Measurements from ENCODE around the gene UNC13B. TPM values are rescaled to one million over a fixed set of nuclear protein-coding genes. Genes with fewer than 3 reads are reported as not detected.
A peak's percentile ranks its signal among the peaks of the same experiment; 100 is the strongest.
"Not testable (repeated sequence)": the region's sequence is repeated elsewhere in the genome, so short reads cannot be mapped to it uniquely, and the experiment has no call there.

Gene UNC13B
- total RNA-seq, 1 donor from 2014 or later: 20.4 TPM

DNA sequence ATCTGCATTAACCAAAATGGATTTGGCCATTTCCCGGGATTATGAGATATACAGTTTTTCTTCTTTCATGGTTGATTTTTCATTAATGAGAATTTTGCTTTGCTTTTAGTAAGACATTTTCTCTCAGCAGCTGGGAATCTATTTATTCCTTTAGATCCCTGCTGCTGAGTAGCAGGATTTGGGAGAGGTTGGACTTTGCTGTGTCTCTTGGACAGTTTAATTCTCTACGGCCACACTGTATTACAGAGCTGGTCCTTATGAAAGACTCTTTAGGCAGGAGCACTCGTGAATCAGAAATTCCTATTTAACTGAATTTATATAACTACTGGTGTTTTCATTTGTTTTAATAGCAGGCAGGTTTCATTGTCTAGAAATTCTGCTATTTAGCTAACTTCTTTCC lies 1.6 kb downstream of the UNC13B start:
- no peak for DNase-seq (ENCODE audit: low read depth in 2 of 2)

DNA sequence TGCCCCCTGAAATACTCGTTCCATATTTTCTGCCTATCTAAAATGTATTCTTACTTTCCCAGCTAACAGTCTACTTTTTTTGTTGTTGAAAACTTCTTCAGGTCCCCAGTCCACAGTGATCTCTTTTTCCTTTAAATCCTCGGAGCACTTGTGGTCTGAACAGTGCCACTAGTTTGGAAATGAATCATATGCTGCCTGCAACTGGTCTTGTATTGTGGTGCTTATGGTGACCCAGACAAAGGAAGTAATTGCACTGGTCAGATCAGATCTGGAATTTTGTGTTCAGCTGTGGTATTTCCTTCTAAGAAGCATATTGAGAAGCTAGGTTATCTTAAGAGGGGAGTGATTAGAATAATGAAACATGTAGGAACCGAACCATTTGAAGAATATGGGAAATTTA lies 2.9 kb downstream of the UNC13B start:
- DNase-seq (ENCODE audit: low read depth in 2 of 2): peak; percentile 30 to 90

DNA sequence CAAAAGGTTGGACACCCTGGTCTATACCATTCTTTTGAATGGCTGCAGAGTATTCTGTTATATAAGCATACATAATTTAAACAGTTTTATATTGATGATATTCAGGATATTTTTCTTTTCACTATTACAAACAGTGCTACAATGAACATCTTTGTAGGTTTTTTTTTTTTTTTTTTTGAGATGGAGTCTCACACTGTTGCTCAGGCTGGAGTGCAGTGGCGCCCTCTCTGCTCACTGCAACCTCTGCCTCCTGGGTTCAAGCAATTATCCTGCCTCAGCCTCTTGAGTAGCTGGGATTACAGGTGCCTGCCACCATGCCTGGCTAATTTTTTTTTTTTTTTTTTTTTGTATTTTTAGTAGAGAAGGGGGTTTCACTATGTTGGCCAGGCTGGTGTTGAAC lies 5.6 kb downstream of the UNC13B start:
- DNase-seq (ENCODE audit: low read depth in 2 of 2): not testable (repeated sequence)

DNA sequence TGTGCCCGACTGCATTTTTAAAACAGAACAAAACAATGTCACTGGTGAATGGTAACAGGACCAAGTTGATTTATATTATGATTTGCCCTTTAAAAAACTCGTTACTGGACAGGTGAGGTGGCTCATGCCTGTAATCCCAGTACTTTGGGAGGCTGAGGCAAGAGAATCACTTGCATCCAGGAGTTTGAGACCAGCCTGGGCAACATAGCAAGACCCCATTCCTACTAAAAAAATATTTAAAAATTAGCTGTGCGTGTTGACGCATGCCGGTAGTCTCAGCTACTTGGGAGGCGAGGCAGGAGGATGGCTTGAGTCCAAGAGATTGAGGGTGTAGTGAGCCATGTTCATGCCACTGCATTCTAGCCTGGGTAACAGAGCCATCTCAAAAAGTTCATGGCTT lies 7.2 kb downstream of the UNC13B start:
- DNase-seq (ENCODE audit: low read depth in 2 of 2): no peak

DNA sequence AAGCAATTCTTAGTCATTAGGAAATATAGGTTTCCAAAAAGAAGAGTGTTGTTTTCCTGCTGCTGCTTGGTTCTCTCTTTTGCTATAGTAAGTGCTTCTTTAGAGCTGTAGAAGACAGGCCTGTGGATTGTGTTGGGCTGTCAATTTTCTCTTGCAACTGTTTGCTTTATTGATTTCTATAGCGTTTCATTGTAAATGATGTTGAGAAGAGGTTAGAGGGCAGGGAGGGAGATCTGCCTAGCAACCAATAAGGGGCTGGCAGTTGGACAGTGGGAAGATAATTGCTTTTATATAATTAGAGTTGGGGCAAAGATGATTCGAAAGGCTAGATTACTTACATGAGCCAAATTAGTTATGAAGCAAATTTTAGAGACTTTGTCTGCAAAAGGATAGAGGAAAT lies 11.1 kb downstream of the UNC13B start:
- DNase-seq (ENCODE audit: low read depth in 2 of 2): no peak

DNA sequence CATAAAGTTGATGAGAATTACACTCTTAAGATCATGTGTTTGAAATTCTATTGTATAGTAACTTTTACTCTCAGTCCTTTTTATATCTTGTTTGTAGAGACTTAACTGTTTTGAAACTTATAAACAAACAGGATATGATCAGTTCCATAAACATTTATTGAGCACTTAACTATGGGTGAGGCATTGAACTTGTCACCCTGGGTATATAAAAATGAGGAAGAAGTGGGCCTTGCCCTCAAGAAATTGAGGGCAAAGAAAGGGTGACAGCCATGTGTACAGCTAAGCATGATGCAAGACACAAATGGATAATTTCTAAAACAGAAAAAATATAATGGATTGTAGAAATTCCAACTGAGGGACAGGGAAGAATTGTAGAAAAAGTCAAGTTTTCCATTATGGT lies 15.7 kb downstream of the UNC13B start:
- no peak for DNase-seq (ENCODE audit: low read depth in 2 of 2)

DNA sequence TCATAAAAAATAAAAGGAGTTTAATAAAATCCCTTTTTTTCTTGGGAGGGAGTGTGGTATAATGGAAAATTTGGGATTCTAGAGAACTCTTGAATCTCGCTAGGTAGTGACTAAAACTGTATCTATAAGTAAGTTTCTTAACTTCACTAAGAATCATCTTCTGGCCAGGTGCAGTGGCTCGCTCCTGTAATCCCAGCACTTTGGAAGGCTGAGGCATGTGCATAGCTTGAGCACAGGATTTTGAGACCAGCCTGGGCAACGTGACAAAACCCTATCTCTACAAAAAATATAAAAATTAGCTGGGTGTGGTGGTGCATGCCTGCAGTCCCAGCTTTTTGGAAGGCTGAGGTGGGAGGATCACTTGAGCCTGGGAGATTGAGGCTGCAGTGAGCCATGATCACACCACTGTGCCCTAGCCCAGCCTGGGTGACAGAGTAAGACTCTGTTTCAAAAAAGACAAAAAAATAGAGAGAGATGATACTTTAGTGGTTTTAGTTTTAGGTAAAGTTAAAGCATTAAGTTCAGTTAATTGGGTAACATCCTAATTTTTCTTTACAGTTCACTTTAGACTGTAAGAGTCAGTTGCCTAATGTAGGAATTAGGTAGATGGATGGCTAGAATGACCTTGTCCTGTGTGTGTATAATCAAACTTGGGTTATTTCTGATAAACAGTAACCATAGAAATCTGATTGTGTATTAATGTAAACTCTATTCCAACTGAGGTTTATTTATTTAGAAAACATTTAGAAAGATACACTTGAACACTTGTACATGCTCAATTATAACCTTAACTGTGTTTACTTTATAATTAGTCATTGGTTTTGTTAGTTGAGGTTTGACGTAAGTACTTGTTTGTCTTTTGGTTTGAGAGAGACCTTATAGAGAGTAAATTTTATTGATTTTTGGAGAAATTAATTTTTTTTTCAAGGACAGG lies 17.8 kb downstream of the UNC13B start:
- no peak for DNase-seq (ENCODE audit: low read depth in 2 of 2)

DNA sequence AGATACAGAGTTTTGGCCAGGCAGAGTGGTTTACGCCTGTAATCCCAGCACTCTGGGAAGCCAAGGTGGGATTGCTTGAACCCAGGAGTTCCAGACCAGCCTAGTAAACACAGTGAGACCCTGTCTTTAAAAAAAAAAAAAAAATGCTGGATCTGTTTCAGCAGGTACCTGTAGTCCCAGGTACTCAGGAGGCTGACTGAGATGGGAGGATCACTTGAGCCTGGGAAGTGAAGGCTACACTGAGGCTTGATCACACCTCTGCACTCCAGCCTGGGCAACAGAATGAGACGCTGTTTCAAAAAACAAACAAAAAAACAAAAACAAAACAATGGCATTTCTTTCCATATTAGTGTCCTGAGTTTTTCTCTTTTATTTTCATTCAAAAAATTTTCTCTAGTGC lies 19.0 kb downstream of the UNC13B start:
- no peak for DNase-seq (ENCODE audit: low read depth in 2 of 2)

DNA sequence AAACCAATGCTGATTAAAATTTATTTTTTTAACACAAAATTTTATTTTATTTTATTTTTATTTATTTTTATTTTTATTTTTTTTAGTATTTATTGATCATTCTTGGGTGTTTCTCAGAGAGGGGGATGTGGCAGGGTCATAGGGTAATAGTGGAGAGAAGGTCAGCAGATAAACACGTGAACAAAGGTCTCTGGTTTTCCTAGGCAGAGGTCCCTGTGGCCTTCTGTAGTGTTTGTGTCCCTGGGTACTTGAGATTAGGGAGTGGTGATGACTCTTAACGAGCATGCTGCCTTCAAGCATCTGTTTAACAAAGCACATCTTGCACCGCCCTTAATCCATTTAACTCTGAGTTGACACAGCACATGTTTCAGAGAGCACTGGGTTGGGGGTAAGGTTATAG lies 20.6 kb downstream of the UNC13B start:
- not testable (repeated sequence) for DNase-seq (ENCODE audit: low read depth in 2 of 2)

DNA sequence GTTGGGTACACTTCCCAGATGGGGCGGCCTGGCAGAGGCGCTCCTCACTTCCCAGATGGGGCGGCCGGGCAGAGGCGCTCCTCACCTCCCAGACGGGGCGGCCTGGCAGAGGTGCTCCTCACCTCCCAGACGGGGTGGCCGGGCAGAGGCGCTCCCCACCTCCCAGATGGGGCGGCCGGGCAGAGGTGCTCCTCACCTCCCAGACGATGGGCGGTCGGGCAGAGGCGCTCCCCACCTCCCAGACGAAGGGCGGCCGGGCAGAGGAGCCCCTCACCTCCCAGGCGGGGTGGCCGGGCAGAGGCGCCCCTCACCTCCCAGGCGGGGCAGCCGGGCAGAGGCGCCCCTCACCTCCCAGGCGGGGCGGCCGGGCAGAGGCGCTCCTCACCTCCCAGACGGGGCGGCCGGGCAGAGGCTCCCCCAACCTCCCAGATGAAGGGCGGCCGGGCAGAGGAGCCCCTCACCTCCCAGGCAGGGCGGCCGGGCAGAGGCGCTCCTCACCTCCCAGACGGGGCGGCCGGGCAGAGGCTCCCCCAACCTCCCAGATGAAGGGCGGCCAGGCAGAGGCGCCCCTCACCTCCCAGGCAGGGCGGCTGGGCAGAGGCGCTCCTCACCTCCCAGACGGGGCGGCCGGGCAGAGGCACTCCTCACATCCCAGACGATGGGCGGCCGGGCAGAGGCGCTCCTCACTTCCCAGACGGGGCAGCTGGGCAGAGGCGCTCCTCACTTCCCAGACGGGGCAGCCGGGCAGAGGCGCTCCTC lies 21.4 kb downstream of the UNC13B start:
- DNase-seq (ENCODE audit: low read depth in 2 of 2): not testable (repeated sequence)

DNA sequence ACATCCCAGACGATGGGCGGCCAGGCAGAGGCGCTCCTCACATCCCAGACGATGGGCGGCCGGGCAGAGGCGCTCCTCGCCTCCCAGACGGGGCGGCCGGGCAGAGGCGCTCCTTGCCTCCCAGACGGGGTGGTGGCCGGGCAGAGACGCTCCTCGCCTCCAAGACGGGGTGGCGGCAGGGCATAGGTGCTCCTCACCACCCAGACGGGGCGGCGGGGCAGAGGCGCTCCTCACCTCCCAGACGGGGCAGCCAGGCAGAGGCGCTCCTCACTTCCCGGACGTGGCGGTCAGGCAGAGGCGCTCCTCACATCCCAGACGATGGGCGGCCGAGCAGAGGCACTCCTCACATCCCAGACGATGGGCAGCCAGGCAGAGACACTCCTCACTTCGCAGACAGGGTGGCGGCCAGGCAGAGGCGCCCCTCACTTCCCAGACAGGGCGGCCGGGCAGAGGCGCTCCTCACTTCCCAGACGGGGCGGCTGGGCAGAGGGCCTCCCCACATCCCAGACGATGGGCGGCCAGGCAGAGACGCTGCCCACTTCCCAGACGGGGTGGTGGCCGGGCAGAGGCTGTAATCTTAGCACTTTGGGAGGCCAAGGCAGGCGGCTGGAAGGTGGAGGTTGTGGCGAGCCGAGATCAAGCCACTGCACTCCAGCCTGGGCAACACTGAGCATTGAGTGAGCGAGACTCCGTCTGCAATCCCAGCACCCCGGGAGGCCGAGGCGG lies 22.1 kb downstream of the UNC13B start:
- not testable (repeated sequence) for DNase-seq (ENCODE audit: low read depth in 2 of 2)

DNA sequence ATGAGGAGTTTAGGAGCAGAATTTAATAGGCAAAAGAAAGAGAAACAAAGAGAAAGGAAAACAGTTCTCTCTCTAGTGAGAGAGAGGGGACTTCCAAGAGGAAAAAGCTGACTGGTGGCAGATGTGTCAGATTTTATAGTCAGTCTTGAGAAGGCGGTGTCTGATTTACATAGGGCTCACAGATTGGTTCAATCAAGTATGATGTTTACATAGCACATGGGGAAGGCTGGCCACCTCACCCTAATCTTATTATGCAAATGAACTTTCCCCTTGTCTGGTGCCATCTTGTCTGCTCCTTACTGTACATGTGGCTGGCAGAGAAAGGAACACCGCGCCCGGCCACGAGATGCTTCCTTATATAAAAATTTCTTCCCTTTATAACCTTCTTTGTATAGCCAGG lies 24.7 kb downstream of the UNC13B start:
- DNase-seq (ENCODE audit: low read depth in 2 of 2): no peak

DNA sequence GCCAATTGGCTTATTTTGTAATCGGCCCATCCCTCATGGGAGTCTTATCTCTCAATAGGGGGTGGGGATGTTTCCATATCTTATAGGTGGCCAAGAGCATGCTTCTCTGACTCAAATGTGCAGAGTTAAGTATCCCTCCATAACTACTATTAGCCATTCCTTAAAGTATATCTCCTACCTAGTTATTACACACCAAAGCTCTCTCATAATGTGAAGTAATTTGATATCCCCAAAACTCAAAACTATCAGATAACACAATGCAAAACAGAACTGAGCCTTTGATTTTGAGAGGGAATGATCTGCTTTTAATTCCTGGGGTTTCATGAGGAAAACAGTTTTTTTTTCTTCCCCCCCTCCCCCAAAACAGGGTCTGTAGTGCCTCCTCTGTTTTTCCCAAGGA lies 28.4 kb downstream of the UNC13B start:
- no peak for DNase-seq (ENCODE audit: low read depth in 2 of 2)

DNA sequence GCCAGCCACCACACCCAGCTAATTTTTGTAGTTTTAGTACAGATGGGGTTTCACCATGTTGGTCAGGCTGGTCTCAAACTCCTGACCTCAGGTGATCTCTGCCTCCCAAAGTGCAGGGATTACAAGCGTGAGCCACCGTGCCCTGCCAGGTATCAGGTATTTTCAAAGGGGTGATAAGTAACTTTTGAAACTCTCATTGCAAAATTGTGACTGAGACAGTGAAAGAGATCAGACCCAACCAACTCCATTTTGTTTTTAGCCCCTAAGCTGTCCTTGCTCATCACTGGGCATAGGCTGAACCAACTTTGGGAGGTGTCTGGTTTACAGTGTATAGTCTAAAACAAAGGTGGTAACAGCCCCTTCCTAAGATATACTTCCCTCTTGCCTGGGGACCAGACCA lies 29.3 kb downstream of the UNC13B start:
- DNase-seq (ENCODE audit: low read depth in 2 of 2): no peak

DNA sequence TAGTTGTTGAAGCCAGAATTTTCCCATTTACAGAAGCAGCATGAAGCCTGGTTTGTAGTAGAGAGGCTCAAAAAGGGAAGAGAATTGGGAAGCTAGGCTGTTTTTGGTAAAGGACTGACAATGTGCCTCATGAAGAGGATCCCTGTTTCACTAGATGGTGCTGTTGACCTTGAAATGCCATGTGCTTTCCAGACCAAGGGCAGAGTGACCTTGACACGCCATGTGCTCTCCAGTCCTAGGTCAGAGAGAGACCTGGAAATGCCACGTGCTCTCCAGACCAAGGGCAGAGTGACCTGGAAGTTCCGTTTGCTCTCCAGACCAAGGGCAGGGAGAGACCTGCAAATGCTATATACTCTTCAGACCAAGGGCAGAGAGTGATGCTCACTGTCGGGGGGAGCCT lies 32.0 kb downstream of the UNC13B start:
- peak in 1 of 2 donors; percentile 11 for DNase-seq (ENCODE audit: low read depth in 2 of 2)

DNA sequence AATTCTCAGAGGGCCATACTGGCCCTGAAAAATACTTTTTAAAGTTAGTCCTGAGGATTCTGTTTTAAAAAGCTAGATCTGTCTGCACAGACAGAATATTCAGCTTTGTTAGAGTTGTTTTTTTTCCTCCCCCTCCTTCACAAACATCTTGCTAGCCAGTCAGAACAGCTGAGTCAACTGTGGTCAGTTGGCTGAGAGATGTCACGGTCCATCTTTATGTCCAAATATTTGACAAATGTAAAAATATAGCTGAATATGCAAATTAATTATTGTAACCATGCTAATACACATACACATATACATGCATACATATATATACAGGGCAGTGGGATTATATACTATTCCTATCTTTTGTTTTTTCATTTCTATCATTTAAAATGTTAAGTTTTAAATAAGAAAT lies 33.9 kb downstream of the UNC13B start:
- peak in 1 of 2 donors; percentile 28 for DNase-seq (ENCODE audit: low read depth in 2 of 2)

DNA sequence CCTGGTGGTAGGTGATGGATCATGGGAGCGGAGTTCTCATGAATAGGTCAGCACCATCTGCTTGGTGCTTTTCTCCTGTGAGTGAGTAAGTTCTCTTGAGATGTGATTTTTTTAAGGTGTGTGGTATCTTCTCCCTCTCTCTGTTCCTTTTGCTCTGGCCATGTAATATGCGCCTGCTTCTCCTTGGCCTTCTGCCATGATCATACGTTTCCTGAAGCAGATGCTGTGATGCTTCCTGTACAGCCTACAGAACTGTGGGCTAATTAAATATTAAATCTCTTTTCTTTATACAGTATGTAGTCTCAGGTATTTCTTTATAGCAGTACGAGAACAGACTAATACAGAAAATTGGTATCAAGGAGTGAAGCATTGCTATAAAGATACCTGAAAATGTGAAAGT lies 36.4 kb downstream of the UNC13B start:
- peak; percentile 9 to 63 for DNase-seq (ENCODE audit: low read depth in 2 of 2)

DNA sequence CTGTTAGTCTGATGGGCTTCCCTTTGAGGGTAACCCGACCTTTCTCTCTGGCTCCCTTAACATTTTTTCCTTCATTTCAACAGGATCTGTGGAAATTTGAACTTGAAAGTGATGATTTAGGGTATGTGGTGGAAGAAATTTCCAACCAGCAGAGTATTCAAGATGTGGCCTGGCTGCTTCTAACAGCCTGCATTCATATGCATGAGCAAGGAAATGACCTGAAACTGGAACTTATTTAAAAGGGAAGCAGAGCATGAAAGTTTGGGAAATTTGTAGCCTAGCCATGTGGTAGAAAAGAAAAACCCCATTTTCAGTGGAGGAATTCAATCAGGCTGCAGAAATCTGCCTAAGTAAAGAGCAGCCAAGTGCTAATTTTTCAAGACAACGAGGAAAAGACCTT lies 41.7 kb downstream of the UNC13B start:
- DNase-seq (ENCODE audit: low read depth in 2 of 2): peak in 1 of 2 donors; percentile 22

DNA sequence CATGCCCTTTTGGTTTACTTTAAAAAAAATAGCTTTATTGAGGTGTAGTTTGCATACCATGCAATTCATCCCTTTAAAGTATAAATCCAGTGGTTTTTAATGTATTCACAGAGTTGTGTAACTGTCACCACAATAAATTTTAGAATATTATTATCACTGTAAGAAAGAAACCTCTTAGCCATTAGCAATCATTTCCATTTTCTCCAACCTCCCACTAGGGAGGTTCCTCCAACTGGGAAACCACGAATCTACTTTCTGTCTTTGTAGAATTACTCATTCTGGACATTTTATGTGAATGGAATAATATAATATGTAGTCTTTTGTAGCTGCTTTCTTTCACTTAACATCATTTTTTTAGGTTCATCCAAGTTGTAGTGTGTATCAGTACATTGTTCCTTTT lies 43.5 kb downstream of the UNC13B start:
- no peak for DNase-seq (ENCODE audit: low read depth in 2 of 2)

DNA sequence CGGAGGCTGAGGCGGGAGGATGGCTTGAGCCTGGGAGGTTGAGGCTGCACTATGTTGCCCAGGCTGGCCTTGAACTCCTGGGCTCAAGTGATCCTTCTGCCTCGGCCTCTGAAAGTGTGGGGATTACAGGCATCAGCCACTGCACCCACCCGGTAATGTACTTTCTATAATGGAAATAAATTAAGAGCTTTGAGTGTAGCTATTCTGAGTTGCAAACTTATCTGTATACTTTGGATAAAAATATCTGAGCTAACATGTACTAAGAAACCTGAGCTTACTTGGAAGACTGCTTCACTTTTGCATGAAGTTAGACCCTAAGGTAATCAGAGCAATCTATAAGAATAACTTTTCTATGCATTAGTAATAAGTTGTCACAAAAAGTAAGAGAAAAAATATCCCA lies 50.0 kb downstream of the UNC13B start:
- DNase-seq (ENCODE audit: low read depth in 2 of 2): no peak

DNA sequence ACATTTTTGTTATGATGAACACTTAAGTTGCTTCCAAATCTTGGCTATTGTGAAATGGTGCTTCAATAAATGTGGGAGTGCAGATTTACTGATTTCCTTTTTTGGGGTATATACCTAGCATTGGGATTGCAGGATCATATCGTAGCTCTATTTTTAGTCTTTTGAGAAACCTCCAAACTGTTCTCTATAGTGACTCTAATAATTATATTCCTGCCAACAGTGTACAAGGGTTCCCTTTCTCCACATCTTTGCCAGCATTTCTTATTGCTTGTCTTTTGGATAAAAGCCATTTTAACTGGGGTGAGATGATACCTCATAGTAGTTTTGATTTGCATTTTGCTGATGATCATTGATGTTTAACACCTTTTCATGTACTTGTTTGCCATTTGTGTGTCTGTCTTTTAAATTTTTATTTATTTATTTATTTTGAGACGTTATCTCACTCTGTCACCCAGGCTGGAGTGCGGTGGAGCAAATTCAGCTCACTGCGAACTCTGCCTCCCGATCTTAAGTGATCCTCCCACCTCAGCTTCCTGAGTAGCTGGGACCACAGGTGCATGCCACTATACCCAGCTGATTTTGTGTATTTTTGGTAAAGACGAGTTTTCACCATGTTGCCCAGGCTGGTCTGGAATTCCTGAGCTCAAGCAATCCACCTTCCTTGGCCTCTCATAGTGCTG lies 59.0 kb downstream of the UNC13B start:
- no peak for DNase-seq (ENCODE audit: low read depth in 2 of 2)
